DOHH2 (cell line): Measurements from ENCODE around the gene AMPD3.

Experiments
- EZH2phosphoT487 ChIP-seq: fragments of 200-600 bp; sonication (generic); IDR thresholded peaks from 2 replicates; pipeline ENCODE4 v1.6.1; 2017; ENCODE audit warnings: borderline replicate concordance, mild to moderate bottlenecking, antibody characterized with exemption, low read length, moderate library complexity, mixed read lengths
- TF ChIP-seq, protein P1 (sequence below): fragments of 200-600 bp; sonication (generic); IDR thresholded peaks from one replicate; pipeline ENCODE4 v1.5.1; 2014; ENCODE audit warnings: antibody characterized with exemption, mild to moderate bottlenecking, low read depth, low read length; ENCODE audit not compliant: poor library complexity, severe bottlenecking

DNA sequence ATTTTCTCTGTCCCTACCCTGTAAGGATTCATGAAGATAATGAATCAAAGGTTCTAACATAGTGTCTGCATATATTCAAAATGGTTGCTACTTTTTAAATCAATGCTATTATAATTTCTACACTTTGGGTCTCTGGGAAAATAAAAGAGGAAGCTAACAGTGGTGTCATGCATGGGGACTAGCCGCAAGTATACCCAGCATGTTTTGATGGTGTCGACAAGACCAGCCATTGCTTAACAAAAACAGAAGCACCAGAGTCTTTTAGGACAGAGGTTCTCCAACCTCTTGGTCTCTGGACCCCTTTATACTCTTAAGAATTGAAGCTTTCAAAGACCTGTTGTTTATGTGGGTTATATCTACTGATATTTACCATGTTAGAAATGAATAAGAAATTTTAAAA is 48.2 kb downstream of the AMPD3 start:
- TF ChIP-seq, protein P1, sequence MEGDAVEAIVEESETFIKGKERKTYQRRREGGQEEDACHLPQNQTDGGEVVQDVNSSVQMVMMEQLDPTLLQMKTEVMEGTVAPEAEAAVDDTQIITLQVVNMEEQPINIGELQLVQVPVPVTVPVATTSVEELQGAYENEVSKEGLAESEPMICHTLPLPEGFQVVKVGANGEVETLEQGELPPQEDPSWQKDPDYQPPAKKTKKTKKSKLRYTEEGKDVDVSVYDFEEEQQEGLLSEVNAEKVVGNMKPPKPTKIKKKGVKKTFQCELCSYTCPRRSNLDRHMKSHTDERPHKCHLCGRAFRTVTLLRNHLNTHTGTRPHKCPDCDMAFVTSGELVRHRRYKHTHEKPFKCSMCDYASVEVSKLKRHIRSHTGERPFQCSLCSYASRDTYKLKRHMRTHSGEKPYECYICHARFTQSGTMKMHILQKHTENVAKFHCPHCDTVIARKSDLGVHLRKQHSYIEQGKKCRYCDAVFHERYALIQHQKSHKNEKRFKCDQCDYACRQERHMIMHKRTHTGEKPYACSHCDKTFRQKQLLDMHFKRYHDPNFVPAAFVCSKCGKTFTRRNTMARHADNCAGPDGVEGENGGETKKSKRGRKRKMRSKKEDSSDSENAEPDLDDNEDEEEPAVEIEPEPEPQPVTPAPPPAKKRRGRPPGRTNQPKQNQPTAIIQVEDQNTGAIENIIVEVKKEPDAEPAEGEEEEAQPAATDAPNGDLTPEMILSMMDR: no peak
- no peak for TF ChIP-seq EZH2phosphoT487
